ENCODE results near the gene MCAM. TPM values are rescaled to one million over a fixed set of nuclear protein-coding genes. Genes with fewer than 3 reads are reported as not detected.
A peak's percentile ranks its signal among the peaks of the same experiment; 100 is the strongest.

The MCAM gene
- total RNA-seq, 2 experiments from 2014 or later, result 0.69 to 1.3 TPM

DNA sequence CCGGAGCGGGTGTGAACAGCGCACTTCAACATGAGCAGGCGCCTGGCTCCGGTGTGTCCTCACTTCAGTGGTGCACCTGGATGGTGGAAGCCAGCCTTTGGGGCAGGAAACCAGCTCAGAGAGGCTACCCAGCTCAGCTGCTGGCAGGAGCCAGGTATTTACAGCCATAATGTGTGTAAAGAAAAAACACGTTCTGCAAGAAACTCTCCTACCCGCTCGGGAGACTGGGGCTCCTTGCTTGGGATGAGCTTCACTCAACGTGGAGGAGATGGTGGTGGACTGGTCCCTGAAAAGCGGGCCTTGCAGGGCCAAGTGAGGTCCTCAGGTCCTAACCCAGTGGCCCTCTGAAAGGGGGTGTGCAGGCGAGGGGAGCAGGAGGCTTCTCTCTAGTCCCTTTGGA, 7.5 kb downstream of the MCAM start:
- no peak overlapping the region for H3K4me2 ChIP-seq (ENCODE audit: low read length)
- TF ChIP-seq, protein P1, sequence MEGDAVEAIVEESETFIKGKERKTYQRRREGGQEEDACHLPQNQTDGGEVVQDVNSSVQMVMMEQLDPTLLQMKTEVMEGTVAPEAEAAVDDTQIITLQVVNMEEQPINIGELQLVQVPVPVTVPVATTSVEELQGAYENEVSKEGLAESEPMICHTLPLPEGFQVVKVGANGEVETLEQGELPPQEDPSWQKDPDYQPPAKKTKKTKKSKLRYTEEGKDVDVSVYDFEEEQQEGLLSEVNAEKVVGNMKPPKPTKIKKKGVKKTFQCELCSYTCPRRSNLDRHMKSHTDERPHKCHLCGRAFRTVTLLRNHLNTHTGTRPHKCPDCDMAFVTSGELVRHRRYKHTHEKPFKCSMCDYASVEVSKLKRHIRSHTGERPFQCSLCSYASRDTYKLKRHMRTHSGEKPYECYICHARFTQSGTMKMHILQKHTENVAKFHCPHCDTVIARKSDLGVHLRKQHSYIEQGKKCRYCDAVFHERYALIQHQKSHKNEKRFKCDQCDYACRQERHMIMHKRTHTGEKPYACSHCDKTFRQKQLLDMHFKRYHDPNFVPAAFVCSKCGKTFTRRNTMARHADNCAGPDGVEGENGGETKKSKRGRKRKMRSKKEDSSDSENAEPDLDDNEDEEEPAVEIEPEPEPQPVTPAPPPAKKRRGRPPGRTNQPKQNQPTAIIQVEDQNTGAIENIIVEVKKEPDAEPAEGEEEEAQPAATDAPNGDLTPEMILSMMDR (conservative IDR thresholded peaks at IDR 0.05; ENCODE audit: low read length), result no peak
- H4K20me1 ChIP-seq (ENCODE audit: insufficient read depth, low read length), result no peaks in the 10 kb centered on the region
- H3K4me1 ChIP-seq (ENCODE audit: insufficient read depth, low read length, poor library complexity, severe bottlenecking), result no peaks in the 10 kb centered on the region
- H3K27ac ChIP-seq (ENCODE audit: low read depth, low read length, poor library complexity, severe bottlenecking), result no peak overlapping the region
- H3K79me2 ChIP-seq (ENCODE audit: insufficient read depth, low read depth, low read length), result no peaks in the 10 kb centered on the region
- H3K4me3 ChIP-seq (ENCODE audit: low read depth, low read length, poor library complexity, severe bottlenecking), result no peak overlapping the region
- ChIA-PET POLR2A (interaction anchor here (1.3 kb wide), 1 partner anchor 65 kb away, joined by 3 read pairs; no protein-coding TSS in a partner anchor), CTCF (ENCODE audit: unreplicated experiment) (interaction anchor here (0.8 kb wide), 1 partner anchor 9 kb away, joined by 3 read pairs; no protein-coding TSS in a partner anchor)
- no peak overlapping the region for H2AFZ ChIP-seq (ENCODE audit: low read length)
- DNase-seq (ENCODE audit: low spot score), result no peak
- intact Hi-C loops (cut with micrococcal nuclease; ENCODE audit: unreplicated experiment), result no loop called here
- no TSS peak for BruUV-seq (replicated peaks)
- no peaks in the 10 kb centered on the region for H3K9me3 ChIP-seq (ENCODE audit: low read length)
- H3K9me2 ChIP-seq (ENCODE audit: insufficient read depth, low read length), result no peaks in the 10 kb centered on the region
- peaks cover 9% of the 10 kb centered on the region; the same call in 1 of the 2 replicates for H3K36me3 ChIP-seq (ENCODE audit: insufficient read depth, low read length)

DNA sequence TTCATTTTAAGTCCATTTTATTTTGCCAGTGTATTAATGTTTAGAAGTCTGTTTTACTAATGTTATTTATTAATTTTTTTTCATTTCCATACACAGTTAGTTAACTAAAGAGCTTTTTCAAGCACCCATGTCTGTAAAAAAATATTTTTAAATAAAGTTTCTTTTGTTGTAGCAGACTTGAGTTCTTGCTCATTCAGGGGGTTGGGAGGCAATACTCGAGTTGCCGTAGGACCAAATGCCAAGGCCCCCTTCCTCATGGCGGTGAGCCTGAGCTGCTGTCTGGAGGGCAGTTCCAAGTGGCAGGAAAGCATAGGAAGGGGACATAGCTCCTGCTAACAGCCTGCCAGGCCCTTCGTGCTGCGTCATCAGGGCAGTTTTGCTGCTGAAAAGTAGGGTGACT, 9.0 kb downstream of the MCAM start:
- intact Hi-C loops (cut with micrococcal nuclease; ENCODE audit: unreplicated experiment), result no loop called here
- Histone ChIP-seq H3K27ac (ENCODE audit: low read depth, low read length, poor library complexity, severe bottlenecking) (no peak overlapping the region), H2AFZ (ENCODE audit: low read length) (no peak overlapping the region), H3K79me2 (ENCODE audit: insufficient read depth, low read depth, low read length) (no peaks in the 10 kb centered on the region), H3K4me3 (ENCODE audit: low read depth, low read length, poor library complexity, severe bottlenecking) (no peak overlapping the region), H3K4me1 (ENCODE audit: insufficient read depth, low read length, poor library complexity, severe bottlenecking) (no peaks in the 10 kb centered on the region), H4K20me1 (ENCODE audit: insufficient read depth, low read length) (no peaks in the 10 kb centered on the region), H3K9me2 (ENCODE audit: insufficient read depth, low read length) (no peaks in the 10 kb centered on the region), H3K4me2 (ENCODE audit: low read length) (no peak overlapping the region), H3K9me3 (ENCODE audit: low read length) (no peaks in the 10 kb centered on the region), H3K36me3 (ENCODE audit: insufficient read depth, low read length) (peaks cover 23% of the 10 kb centered on the region)
- CTCF ChIA-PET (ENCODE audit: unreplicated experiment), result interaction anchor here (0.6 to 1.8 kb wide), 3 partner anchors 11 to 73 kb away, joined by 3 to 5 read pairs (median 4); no protein-coding TSS in a partner anchor
- DNase-seq (ENCODE audit: low spot score), result no peak
- BruUV-seq (replicated peaks), result no TSS peak
- TF ChIP-seq, protein P1 (conservative IDR thresholded peaks at IDR 0.05; ENCODE audit: low read length), result no peak
- TF ChIP-seq EZH2phosphoT487 (IDR thresholded peaks at IDR 0.05; ENCODE audit: borderline replicate concordance, low read depth, low read length), result no peak
- POLR2A ChIA-PET, result interaction anchor here (0.6 to 0.7 kb wide), 2 partner anchors 174 to 704 kb away, joined by 3 to 4 read pairs; no protein-coding TSS in a partner anchor

DNA sequence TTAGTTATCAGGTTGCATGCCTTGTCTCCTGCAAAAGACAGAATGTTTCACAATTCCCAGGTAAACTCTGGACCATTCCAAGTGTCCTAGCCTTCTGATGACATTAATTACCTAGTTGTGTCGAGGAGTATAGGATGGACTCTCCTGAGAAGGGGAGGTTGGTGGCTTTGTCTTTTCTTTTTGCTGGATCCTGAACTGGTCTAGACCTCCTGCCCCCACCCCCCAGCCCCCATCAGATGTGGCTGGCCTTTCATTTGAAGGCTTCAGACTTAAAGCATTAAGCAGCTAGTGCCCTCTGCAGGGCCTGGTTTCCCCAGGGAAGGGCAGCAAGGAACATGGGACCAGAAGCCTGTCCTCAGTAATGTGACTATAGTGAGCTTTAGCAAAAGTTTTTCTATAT, 9.7 kb downstream of the MCAM start:
- no peak overlapping the region for H2AFZ ChIP-seq (ENCODE audit: low read length)
- POLR2A ChIA-PET, result interaction anchor here (0.6 to 0.7 kb wide), 2 partner anchors 171 to 703 kb away, joined by 3 to 4 read pairs; no protein-coding TSS in a partner anchor
- no peaks in the 10 kb centered on the region for H3K79me2 ChIP-seq (ENCODE audit: insufficient read depth, low read depth, low read length)
- no peaks in the 10 kb centered on the region for H3K4me1 ChIP-seq (ENCODE audit: insufficient read depth, low read length, poor library complexity, severe bottlenecking)
- H4K20me1 ChIP-seq (ENCODE audit: insufficient read depth, low read length), result no peaks in the 10 kb centered on the region
- CTCF ChIA-PET (ENCODE audit: unreplicated experiment), result interaction anchor here (0.6 to 1.8 kb wide), 3 partner anchors 10 to 74 kb away, joined by 3 to 5 read pairs (median 4); no protein-coding TSS in a partner anchor
- no TSS peak for BruUV-seq (replicated peaks)
- no peak for DNase-seq (ENCODE audit: low spot score)
- no peaks in the 10 kb centered on the region for H3K9me2 ChIP-seq (ENCODE audit: insufficient read depth, low read length)
- H3K4me3 ChIP-seq (ENCODE audit: low read depth, low read length, poor library complexity, severe bottlenecking), result no peak overlapping the region
- no peak overlapping the region for H3K4me2 ChIP-seq (ENCODE audit: low read length)
- no peaks in the 10 kb centered on the region for H3K9me3 ChIP-seq (ENCODE audit: low read length)
- intact Hi-C loops (cut with micrococcal nuclease; ENCODE audit: unreplicated experiment), result no loop called here
- H3K36me3 ChIP-seq (ENCODE audit: insufficient read depth, low read length), result peaks cover 31% of the 10 kb centered on the region
- TF ChIP-seq, protein P1 (conservative IDR thresholded peaks at IDR 0.05; ENCODE audit: low read length), result peak; percentile 48
- TF ChIP-seq EZH2phosphoT487 (IDR thresholded peaks at IDR 0.05; ENCODE audit: borderline replicate concordance, low read depth, low read length), result no peak
- no peak overlapping the region for H3K27ac ChIP-seq (ENCODE audit: low read depth, low read length, poor library complexity, severe bottlenecking)

Data from OCI-LY7 (cell line).